Naive B cell (primary cell): Measurements from ENCODE around the gene AK8. TPM values are rescaled to one million over a fixed set of nuclear protein-coding genes. Genes with fewer than 3 reads are reported as not detected.
A peak's percentile ranks its signal among the peaks of the same experiment; 100 is the strongest.
"Not testable (repeated sequence)": the region's sequence is repeated elsewhere in the genome, so short reads cannot be mapped to it uniquely, and the experiment has no call there.

Source experiments
- ATAC-seq, 2 donors: fragments of 150-1000 bp; cut with Tn5 transposase; 2 replicates each; pipeline ENCODE4 v1.10.0; 2021; ENCODE audit warnings: low read depth in 2 of 2, mild to moderate bottlenecking in 2 of 2, moderate library complexity in 2 of 2
- DNase-seq: peaks from one replicate; pipeline ENCODE4 v3.0.0; 2022
- H3K27ac Mint-ChIP-seq, 6 donors: one replicate each; pipeline ENCODE4 v1.8.0; 2020 to 2022; ENCODE audit warnings: mild to moderate bottlenecking in 6 of 6, mixed read lengths in 6 of 6, moderate library complexity in 5 of 6, inconsistent platforms in 2 of 6
- H3K27me3 Mint-ChIP-seq, 3 donors: one replicate each; pipeline ENCODE4 v1.8.0; 2021 to 2022; ENCODE audit warnings: mixed read lengths in 3 of 3, mild to moderate bottlenecking in 1 of 3
- H3K36me3 Mint-ChIP-seq, 2 donors: one replicate each; pipeline ENCODE4 v1.8.0; 2020 to 2022; ENCODE audit warnings: mixed read lengths in 2 of 2, inconsistent platforms in 1 of 2, mild to moderate bottlenecking in 1 of 2
- H3K4me1 Mint-ChIP-seq, 3 donors: one replicate each; pipeline ENCODE4 v1.8.0; 2020 to 2022; ENCODE audit warnings: mixed read lengths in 3 of 3, inconsistent platforms in 1 of 3, mild to moderate bottlenecking in 1 of 3, moderate library complexity in 1 of 3
- H3K4me3 Mint-ChIP-seq, 8 donors: one replicate each; pipeline ENCODE4 v1.8.0; 2020 to 2022; ENCODE audit warnings: mild to moderate bottlenecking in 8 of 8, mixed read lengths in 8 of 8, moderate library complexity in 8 of 8, inconsistent platforms in 2 of 8
- H3K9me3 Mint-ChIP-seq, 7 donors: one replicate each; pipeline ENCODE4 v1.8.0; 2020 to 2022; ENCODE audit warnings: mixed read lengths in 7 of 7, mild to moderate bottlenecking in 5 of 7, inconsistent platforms in 2 of 7, moderate library complexity in 1 of 7
- polyA plus RNA-seq, 6 donors: library from polyadenylated mRNA; unstranded; fragments of 300-500 nt; fragmentation: Illumina TruSeq; gene quantifications; one replicate each; pipeline ENCODE4 v1.2.3, GENCODE V29; 2021; ENCODE audit warnings: low read depth in 6 of 6

The AK8 gene
- polyA plus RNA-seq, 6 donors from 2014 or later = 0.70 to 4.7 (median 1.5) TPM

DNA sequence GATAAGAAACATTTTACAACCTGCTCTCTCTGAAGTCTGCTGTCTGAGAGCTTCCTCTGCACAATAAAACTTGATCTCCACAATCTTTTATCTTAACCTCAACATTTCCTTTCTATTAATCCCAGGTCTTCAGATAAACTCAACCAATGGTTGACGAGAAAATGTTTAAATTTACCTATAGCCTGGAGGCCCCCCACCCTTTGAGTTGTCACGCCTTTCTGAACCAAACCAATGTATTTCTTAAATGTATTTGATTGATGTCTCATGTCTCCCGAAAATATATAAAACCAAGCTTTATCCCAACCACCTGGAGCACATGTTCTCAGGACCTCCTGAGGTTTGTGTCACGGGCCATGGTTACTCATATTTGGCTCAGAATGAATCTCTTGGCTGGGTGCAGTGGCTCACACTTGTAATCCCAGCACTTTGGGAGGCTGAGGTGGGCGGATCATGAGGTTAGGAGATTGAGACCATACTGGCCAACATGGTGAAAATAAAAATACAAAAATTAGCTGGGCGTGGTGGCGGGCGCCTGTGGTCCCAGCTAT is 159.6 kb downstream of the AK8 start:
- not testable (repeated sequence) for H3K4me1 Mint-ChIP-seq, H3K36me3 Mint-ChIP-seq, DNase-seq, H3K4me3 Mint-ChIP-seq, H3K9me3 Mint-ChIP-seq, ATAC-seq
- peaks cover 28 to 43% (median 33%) of the 10 kb centered on the region in 3 donors for H3K27me3 Mint-ChIP-seq
- peak overlapping the region in 1 of 6 donors; percentile 52 for H3K27ac Mint-ChIP-seq

DNA sequence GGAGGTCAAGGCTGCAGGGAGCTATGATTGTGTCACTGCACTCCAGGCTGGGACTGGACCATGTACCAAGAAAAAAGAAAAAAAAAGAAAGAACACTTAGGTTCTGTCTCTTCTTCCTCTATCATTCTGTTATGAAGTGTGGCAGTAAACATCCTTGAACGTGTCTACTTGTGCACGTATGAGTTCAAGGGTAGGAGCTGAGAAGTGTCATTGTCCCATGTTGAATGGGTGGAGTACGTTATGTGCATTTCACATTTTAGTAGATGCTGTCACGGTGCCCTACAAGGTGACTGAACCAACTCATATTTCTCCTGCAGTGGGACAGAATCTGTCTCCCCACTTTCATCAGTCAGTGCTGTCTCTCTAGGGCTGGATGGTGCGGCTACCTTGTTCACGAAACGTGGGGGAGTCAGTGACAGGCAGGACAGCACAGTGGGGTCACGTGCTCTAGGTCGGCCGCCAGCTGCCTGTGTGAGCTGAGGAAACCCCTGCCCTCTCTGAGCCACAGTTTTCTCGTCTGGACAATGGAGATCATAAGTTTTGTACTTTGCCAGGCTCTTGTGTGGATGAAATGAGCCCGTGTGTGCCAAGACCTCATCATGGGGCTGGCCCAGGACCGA is 160.6 kb downstream of the AK8 start:
- H3K36me3 Mint-ChIP-seq = no peaks in the 10 kb centered on the region
- H3K9me3 Mint-ChIP-seq = no peaks in the 10 kb centered on the region
- no peak for ATAC-seq
- no peak overlapping the region for H3K4me3 Mint-ChIP-seq
- peaks cover 23 to 38% (median 32%) of the 10 kb centered on the region in 3 donors for H3K27me3 Mint-ChIP-seq
- no peaks in the 10 kb centered on the region for H3K4me1 Mint-ChIP-seq
- DNase-seq = no peak
- no peak overlapping the region for H3K27ac Mint-ChIP-seq

DNA sequence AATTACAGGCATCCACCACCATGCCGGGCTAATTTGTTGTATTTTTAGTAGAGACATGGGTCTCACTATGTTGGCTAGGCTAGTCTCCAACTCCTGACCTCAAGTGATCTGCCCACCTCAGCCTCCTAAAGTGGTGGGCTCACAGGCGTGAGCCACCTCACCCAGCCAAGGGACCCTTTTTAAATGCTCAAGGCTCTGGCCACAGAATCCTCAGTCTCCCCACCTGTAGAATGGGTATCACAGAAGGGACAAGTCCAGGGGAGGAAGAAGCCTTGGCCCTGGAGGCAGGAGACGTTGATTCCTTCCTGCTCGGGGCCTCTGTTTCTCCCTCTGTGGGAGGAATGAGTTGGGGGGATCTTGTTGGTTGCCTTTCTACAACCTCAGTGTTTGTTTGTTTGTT is 162.1 kb downstream of the AK8 start:
- H3K4me3 Mint-ChIP-seq = peak overlapping the region in 1 of 8 donors; percentile 13
- no peak overlapping the region for H3K27ac Mint-ChIP-seq
- H3K4me1 Mint-ChIP-seq = no peaks in the 10 kb centered on the region
- ATAC-seq = no peak
- H3K27me3 Mint-ChIP-seq = peaks cover 23 to 38% (median 32%) of the 10 kb centered on the region in 3 donors
- no peaks in the 10 kb centered on the region for H3K36me3 Mint-ChIP-seq
- no peaks in the 10 kb centered on the region for H3K9me3 Mint-ChIP-seq
- DNase-seq = no peak

DNA sequence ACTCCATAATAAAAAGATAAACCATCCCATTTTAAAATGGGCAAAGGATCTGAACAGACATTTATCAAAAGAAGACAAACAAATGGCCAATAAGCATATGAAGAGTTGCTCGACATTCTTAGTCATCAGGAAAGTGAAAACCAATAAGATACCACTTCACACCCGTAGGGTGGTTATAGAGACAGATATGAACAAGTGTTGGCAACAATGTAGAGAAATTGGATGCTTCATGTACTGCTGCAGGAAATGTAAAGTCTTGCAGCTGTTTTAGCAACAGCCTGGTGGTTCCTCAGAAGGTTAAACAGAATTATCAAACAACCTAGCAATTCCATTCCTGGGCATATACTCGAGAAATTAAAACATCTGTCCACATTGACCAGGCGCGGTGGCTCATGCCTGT is 165.3 kb downstream of the AK8 start:
- H3K4me3 Mint-ChIP-seq = no peak overlapping the region
- DNase-seq (no peak), ATAC-seq (no peak)
- no peak overlapping the region for H3K27ac Mint-ChIP-seq
- H3K9me3 Mint-ChIP-seq = no peaks in the 10 kb centered on the region
- H3K27me3 Mint-ChIP-seq = peaks cover 13 to 24% (median 23%) of the 10 kb centered on the region in 3 donors
- H3K4me1 Mint-ChIP-seq = no peaks in the 10 kb centered on the region
- no peaks in the 10 kb centered on the region for H3K36me3 Mint-ChIP-seq

DNA sequence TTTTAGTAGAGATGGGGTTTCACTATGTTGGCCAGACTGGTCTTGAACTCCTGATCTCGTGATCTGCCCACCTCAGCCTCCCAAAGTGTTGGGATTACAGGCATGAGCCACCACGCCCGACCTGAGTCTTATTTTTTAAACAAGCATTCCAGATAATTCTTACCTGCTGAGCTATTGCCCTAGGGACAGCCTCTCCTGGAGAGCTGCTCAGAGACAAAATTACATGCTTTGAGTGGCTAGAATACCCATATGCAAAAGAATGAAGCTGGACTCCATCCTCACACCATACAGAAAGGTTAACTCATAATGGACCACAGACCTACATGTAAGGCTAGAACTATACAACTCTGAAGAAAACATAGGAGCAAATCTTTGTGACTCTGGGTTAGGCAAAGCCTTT is 166.2 kb downstream of the AK8 start:
- ATAC-seq (no peak), DNase-seq (no peak)
- peaks cover 5 to 17% (median 17%) of the 10 kb centered on the region in 3 donors for H3K27me3 Mint-ChIP-seq
- no peak overlapping the region for H3K4me3 Mint-ChIP-seq
- H3K4me1 Mint-ChIP-seq = no peaks in the 10 kb centered on the region
- H3K27ac Mint-ChIP-seq = peak overlapping the region in 1 of 6 donors; percentile 59
- H3K9me3 Mint-ChIP-seq = no peaks in the 10 kb centered on the region
- H3K36me3 Mint-ChIP-seq = no peaks in the 10 kb centered on the region

DNA sequence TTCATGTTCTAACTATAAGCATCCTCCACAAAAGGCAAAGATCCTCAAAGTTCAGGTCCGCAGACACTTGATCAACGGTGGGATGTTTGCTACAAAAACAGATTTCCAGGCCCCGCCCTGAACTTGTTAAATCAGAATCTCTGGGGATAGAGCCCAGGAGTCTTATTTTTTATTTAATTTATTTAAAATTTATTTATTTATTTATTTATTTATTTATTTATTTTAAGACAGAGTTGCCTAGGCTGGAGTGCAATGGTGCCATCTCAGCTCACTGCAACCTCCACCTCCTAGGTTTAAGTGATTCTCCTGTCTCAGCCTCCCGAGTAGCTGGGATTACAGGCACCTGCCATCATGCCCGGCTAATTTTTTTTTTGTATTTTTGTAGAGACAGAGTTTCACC is 166.9 kb downstream of the AK8 start:
- H3K36me3 Mint-ChIP-seq, H3K4me3 Mint-ChIP-seq, H3K27ac Mint-ChIP-seq, DNase-seq, H3K4me1 Mint-ChIP-seq, H3K9me3 Mint-ChIP-seq, ATAC-seq: not testable (repeated sequence)
- peaks cover 5 to 21% (median 17%) of the 10 kb centered on the region in 3 donors for H3K27me3 Mint-ChIP-seq

DNA sequence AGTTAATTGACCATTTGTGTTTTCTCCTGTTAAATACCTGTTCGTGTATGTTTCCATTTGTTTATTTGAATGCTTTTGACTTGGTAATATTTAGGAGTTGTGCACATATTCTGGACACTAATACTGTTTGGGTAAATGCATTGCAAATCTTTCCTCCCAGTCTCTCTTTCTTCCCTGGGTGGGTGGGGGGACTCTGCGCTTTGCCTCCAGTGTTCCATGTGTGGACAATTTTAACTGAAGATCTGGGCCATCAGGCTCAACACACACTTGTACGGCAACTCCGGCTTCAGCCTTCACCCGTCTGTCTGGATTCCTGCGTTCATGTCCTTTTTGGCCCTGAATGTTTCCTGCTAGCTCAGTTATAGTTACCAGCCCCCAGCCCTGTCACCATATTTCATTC is 167.8 kb downstream of the AK8 start:
- Mint-ChIP-seq H3K36me3 (no peaks in the 10 kb centered on the region), H3K4me3 (no peak overlapping the region), H3K27ac (no peak overlapping the region), H3K9me3 (no peaks in the 10 kb centered on the region), H3K27me3 (peaks cover 5 to 28% (median 25%) of the 10 kb centered on the region in 3 donors), H3K4me1 (no peaks in the 10 kb centered on the region)
- ATAC-seq = no peak
- no peak for DNase-seq

DNA sequence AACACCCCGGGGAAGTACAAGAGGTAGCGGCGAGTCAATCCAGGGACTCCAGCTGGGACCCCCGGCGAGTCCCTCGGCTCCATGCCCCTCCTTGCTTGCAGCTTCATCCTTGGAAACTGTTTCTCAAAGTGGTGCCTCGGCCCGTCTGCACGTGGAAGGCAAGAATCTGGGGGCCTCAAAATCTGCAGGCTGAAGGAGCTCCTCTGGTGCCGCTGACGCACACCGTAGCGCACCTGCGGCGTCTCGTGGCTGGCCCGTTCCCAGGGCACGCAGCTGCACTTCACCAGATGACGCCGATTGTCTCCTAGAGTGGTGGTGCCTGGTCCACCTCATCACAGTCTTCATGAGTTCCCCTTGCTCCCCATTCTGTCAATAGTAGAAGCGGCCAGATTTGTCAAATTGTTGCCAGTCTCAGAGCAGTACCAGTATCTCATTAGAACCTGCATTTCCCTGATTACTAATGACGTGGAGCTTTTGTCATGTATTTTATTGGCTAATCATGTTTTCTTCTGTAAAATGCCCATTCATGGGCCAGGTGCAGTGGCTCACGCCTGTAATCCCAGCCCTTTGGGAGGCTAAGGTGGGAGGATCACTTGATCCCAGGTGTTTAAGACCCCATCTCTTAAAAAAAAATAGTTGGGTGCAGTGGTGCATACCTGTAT is 169.2 kb downstream of the AK8 start:
- H3K9me3 Mint-ChIP-seq = no peaks in the 10 kb centered on the region
- peaks cover 5 to 33% (median 25%) of the 10 kb centered on the region in 3 donors for H3K27me3 Mint-ChIP-seq
- H3K27ac Mint-ChIP-seq = no peak overlapping the region

DNA sequence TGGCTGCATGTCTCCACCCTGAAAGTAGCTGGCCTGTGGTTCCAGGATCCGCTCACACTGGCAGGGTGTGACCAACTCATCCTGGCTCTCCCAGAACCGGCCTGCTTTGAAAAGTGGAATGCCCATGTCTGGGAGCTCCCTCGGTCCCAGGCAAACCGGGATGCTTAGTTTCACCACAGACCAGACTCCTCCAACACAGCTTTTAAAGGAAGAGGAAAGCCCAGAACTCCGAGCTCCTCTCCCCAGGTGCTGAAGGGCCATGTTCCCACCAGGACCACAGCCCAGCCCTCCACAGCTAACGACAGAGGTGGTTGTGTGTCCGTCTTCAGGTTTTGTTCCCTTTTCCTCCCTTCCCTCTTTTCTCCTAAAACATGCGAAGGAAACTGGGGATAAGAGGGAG is 169.8 kb downstream of the AK8 start:
- Mint-ChIP-seq H3K36me3 (no peaks in the 10 kb centered on the region), H3K4me3 (no peak overlapping the region), H3K9me3 (no peaks in the 10 kb centered on the region), H3K27me3 (peaks cover 6 to 40% (median 19%) of the 10 kb centered on the region in 3 donors), H3K27ac (no peak overlapping the region), H3K4me1 (no peaks in the 10 kb centered on the region)
- no peak for ATAC-seq
- DNase-seq = no peak

More for the DNA sequence above, 169.2 kb downstream of the AK8 start:
- no peaks in the 10 kb centered on the region for H3K4me1 Mint-ChIP-seq
- no peaks in the 10 kb centered on the region for H3K36me3 Mint-ChIP-seq
- no peak overlapping the region for H3K4me3 Mint-ChIP-seq
- DNase-seq (no peak), ATAC-seq (no peak)

DNA sequence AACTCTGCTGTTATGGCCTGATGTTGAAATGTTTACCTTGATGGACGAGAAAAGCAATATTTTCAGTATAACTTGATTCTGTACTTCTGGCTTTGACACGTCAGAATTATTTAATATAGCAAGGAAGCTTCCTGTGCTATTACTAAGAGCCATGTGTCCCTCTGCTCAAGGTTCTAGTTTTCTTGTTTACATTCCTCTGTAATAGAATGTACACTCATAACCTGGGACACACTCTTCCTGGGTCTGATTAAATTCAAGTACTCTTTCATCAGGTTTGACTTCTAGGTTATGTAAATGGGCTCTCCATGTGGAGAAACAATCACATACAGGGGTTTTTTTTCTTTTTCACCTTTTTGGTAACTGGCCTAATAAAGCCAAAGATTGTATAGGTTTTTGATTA is 174.7 kb downstream of the AK8 start:
- Mint-ChIP-seq H3K4me1 (no peaks in the 10 kb centered on the region), H3K4me3 (no peak overlapping the region), H3K9me3 (peaks cover 0 to 5% (median 4%) of the 10 kb centered on the region in 7 donors), H3K36me3 (peaks cover 0 to 6% of the 10 kb centered on the region in 2 donors), H3K27me3 (peaks cover 4 to 35% (median 17%) of the 10 kb centered on the region in 3 donors), H3K27ac (no peak overlapping the region)
- ATAC-seq (no peak), DNase-seq (no peak)

DNA sequence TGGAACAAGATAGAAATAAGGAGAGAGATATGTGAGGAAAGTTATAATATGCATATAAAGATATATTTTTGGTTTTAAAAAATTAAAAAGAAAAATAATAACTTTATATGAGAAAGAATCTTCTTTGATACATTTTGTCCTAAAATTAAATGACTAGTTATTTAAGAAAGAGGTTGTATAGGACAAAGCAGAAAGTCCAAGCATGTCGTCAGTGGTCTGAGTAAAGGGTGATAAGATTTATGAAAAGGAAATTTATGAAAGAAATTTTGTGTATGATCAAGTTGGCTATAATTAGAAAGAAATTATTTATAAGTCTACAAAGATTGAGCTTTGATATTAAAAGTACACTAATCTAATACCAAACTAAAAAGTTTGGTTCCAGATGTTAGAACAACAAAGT is 175.8 kb downstream of the AK8 start:
- peaks cover 10 to 17% of the 10 kb centered on the region in 2 donors for H3K36me3 Mint-ChIP-seq
- H3K9me3 Mint-ChIP-seq = peaks cover 0 to 16% (median 13%) of the 10 kb centered on the region in 7 donors
- H3K4me1 Mint-ChIP-seq = no peaks in the 10 kb centered on the region
- no peak for ATAC-seq
- no peak for DNase-seq
- H3K27ac Mint-ChIP-seq = no peak overlapping the region
- H3K27me3 Mint-ChIP-seq = peaks cover 4 to 39% (median 17%) of the 10 kb centered on the region in 3 donors
- H3K4me3 Mint-ChIP-seq = no peak overlapping the region

DNA sequence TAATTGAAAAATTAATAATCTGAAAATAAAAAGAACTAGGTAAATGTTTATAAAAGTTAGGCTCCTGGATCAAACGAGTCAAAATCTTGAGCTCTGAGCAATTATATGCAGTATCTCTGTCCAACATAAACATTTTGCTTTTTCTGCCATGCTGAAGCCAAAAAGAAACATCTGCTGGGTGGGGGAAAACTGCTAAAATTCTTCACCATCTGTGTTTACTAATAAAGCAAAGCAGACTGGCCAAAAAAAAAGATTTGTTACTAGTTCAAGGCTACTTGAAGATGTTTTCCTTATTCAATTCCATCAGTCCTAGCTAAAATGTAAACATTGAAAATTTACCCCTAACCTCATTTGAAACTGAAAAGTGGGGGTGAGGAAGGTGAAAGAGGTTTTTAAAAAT is 178.1 kb downstream of the AK8 start:
- Mint-ChIP-seq H3K9me3 (peaks cover 4 to 31% (median 25%) of the 10 kb centered on the region in 7 donors), H3K4me3 (no peak overlapping the region), H3K27ac (no peak overlapping the region), H3K36me3 (peaks cover 21 to 23% of the 10 kb centered on the region in 2 donors), H3K27me3 (peaks cover 0 to 24% (median 4%) of the 10 kb centered on the region in 3 donors), H3K4me1 (no peaks in the 10 kb centered on the region)
- no peak for DNase-seq
- ATAC-seq = no peak

DNA sequence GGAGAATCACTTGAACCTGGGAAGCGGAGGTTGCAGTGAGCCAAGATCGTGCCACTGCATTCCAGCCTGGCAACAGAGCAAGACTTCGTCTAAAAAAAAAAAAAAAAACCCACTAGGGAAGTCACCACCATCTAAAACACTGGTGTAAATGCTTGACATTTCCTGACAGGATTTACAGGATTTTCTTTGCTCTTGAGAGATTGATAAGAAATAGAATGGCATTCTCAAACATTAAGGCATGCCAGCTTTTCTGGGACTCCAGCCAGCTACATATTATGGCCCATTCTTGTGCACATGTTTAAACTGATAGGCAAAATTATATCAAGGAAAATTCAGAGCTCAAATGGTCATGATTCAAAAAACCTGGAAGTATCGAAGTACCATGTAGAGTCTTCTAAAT is 179.1 kb downstream of the AK8 start:
- ATAC-seq (no peak), DNase-seq (no peak)
- Mint-ChIP-seq H3K27ac (no peak overlapping the region), H3K27me3 (peaks cover 0 to 20% (median 4%) of the 10 kb centered on the region in 3 donors), H3K4me1 (no peaks in the 10 kb centered on the region), H3K4me3 (no peak overlapping the region), H3K36me3 (peaks cover 21 to 23% of the 10 kb centered on the region in 2 donors), H3K9me3 (peaks cover 4 to 31% (median 25%) of the 10 kb centered on the region in 7 donors)

DNA sequence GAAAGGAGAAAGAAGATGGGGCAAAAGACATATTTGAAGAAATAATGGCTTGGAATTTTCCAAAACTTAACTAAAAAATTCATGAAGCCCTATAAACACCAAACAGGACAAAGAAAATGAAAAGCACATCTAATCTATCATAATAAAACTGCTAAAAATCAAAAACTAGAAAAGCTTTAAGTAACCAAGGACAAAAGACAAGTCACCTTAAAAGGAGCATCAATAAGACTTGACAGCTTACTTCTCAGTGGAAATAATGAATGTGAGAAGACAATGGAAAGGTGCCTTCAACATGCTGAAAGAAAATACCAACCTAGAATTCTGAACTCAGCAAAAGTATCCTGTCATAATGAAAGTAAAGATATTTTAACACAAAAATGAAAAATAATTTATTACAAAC is 180.9 kb downstream of the AK8 start:
- no peaks in the 10 kb centered on the region for H3K4me1 Mint-ChIP-seq
- H3K4me3 Mint-ChIP-seq = no peak overlapping the region
- ATAC-seq (no peak), DNase-seq (no peak)
- H3K27ac Mint-ChIP-seq = peak overlapping the region in 1 of 6 donors; percentile 67
- peaks cover 0 to 9% (median 0%) of the 10 kb centered on the region in 3 donors for H3K27me3 Mint-ChIP-seq
- peaks cover 21 to 23% of the 10 kb centered on the region in 2 donors for H3K36me3 Mint-ChIP-seq
- H3K9me3 Mint-ChIP-seq = peaks cover 4 to 31% (median 25%) of the 10 kb centered on the region in 7 donors
